SK-N-SH (cell line): ENCODE data around the gene ANAPC16.

ENCODE experiments used
- CTCF ChIP-seq: fragments of 200-600 bp; sonication (generic); IDR thresholded peaks from 2 replicates; pipeline ENCODE4 v1.6.1; 2017; ENCODE audit warnings: antibody characterized with exemption, mild to moderate bottlenecking, moderate library complexity
- EP300 ChIP-seq, 2 experiments: IDR thresholded peaks; 2 replicates each; pipeline versions ENCODE4 v1.4.0 to v1.6.1; 2012; ENCODE audit warnings: borderline replicate concordance in 1 of 2, low read depth in 1 of 2, low read length in 1 of 2
- EZH2phosphoT487 ChIP-seq: fragments of 200-600 bp; sonication (generic); IDR thresholded peaks from 2 replicates; pipeline ENCODE4 v1.6.1; 2017; ENCODE audit warnings: low read depth, mixed run types, mild to moderate bottlenecking, antibody characterized with exemption, moderate library complexity, borderline replicate concordance
- SMC3 ChIP-seq: IDR thresholded peaks from 2 replicates; pipeline ENCODE4 v1.6.1; 2012; ENCODE audit warnings: low read depth, low read length, improper control_type of control experiment

GRCh38 chr10:72252972-72253371, 37.2 kb downstream of the ANAPC16 start:
- TF ChIP-seq EP300 (IDR thresholded peaks at IDR 0.05; ENCODE audit: borderline replicate concordance in 1 of 2, low read depth in 1 of 2, low read length in 1 of 2), result no peak
- no peak for TF ChIP-seq CTCF
- TF ChIP-seq EZH2phosphoT487, result no peak
- no peak for TF ChIP-seq SMC3
